LNCaP clone FGC (cell line): ENCODE results near the gene PGS1.

ENCODE experiments used
- DNase-seq: peaks from one replicate; pipeline ENCODE4 v3.0.0-alpha.2; 2011; ENCODE audit warnings: low read depth
- H3K4me3 ChIP-seq: 2 replicates; pipeline ENCODE4 v1.5.1; 2011; ENCODE audit warnings: mild to moderate bottlenecking, low read depth, low read length, control low read depth
- TF ChIP-seq, protein P1 (sequence below): IDR thresholded peaks from 2 replicates; pipeline ENCODE4 v1.5.1; 2012; ENCODE audit warnings: mild to moderate bottlenecking; ENCODE audit not compliant: control insufficient read depth, insufficient read depth; ENCODE audit errors: extremely low read depth

PGS1 gene

GRCh38 chr17:78437508-78438169 lies 59.2 kb downstream of the PGS1 start:
- DNase-seq: no peak
- no peak overlapping the region for H3K4me3 ChIP-seq
- TF ChIP-seq, protein P1, sequence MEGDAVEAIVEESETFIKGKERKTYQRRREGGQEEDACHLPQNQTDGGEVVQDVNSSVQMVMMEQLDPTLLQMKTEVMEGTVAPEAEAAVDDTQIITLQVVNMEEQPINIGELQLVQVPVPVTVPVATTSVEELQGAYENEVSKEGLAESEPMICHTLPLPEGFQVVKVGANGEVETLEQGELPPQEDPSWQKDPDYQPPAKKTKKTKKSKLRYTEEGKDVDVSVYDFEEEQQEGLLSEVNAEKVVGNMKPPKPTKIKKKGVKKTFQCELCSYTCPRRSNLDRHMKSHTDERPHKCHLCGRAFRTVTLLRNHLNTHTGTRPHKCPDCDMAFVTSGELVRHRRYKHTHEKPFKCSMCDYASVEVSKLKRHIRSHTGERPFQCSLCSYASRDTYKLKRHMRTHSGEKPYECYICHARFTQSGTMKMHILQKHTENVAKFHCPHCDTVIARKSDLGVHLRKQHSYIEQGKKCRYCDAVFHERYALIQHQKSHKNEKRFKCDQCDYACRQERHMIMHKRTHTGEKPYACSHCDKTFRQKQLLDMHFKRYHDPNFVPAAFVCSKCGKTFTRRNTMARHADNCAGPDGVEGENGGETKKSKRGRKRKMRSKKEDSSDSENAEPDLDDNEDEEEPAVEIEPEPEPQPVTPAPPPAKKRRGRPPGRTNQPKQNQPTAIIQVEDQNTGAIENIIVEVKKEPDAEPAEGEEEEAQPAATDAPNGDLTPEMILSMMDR: no peak

GRCh38 chr17:78438271-78438691 lies 59.8 kb downstream of the PGS1 start:
- H3K4me3 ChIP-seq: no peak overlapping the region
- no peak for DNase-seq
- TF ChIP-seq, protein P1: no peak

GRCh38 chr17:78438694-78439325 lies 60.4 kb downstream of the PGS1 start:
- no peak overlapping the region for H3K4me3 ChIP-seq
- no peak for DNase-seq
- TF ChIP-seq, protein P1: no peak

DNA sequence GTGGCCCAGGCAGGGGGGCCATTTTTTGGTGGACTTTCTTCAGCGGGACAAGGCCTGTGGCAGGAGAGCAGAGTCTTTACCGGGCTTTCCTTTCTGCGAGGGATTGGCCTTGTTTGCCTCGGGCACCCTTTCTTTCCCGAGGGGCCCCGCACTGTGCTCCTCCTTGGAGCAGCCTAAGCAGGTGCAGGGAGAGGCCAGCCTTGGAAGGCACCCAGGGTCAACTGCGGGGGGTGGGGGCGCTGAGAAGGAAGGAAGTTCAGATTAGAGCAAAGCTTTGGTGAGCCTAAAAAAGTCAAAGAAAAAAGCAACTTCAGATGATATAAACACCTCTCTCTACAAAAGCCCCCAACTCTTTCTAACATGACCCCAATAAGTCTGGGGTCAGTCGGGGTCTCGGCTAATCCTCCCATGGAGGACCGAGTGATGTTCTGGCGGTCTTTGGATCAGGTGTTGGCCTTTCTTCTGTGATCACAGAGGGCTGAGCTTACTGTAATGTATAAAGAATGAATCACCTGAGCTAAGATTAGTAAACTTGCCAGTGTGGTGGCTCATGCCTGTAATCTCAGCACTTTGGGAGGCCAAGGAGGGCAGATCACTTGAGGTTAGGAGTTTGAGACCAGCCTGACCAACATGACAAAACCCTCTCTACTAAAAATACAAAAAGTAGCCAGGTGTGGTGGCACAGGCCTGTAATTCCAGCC lies 63.0 kb downstream of the PGS1 start:
- DNase-seq: no peak
- TF ChIP-seq, protein P1: no peak

DNA sequence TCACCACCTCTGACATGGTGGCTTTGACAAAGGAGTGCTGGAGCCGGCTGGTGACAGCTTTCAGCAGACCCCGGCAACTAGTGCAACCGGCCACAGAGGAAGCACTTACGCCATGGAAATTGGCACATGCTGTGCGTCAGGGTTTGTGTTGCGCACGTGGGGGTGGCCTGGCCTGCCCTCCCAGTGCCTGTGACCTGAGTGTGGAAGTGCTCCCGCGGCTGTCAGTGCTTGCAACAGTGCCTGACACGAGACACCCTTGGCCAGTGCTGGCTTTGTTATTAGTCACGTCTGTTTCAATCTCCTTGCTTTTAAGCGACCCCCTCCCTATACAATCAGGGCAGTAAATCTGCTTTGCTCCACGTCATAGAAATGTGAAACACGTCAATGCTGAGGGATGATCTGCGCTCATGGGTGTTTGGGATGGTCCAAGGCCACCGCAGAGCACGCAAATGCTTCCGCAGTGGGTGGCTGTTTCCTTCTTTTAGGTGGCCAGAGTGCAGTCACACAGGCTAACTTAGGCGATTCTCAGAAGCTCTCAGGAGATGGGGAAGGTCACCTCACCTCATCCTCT lies 64.3 kb downstream of the PGS1 start:
- H3K4me3 ChIP-seq: no peak overlapping the region
- TF ChIP-seq, protein P1: no peak
- DNase-seq: no peak

More for the DNA sequence above, 63.0 kb downstream of the PGS1 start:
- no peak overlapping the region for H3K4me3 ChIP-seq

DNA sequence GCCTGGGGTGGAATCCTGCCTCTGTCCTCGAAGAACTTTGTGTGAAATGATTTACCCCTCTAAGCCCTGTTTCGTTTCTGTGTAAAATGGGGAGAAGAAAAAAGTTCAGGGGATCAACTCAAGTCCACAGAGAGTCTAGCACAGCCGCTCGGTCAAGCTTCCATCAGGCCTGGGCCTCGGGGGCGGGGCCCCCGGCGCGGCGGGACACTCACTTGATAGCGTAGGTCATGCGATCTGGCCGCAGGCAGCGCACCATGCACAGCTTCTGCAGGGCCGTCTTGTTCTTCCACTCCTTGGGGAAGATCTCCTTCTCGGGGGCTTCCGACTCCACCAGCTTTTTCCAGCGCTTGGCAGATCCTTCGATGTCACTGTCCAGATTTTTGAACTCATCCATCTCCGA lies 65.9 kb downstream of the PGS1 start:
- no peak for DNase-seq
- TF ChIP-seq, protein P1: no peak
- no peak overlapping the region for H3K4me3 ChIP-seq
